ENCODE data around the gene MALRD1. TPM values are rescaled to one million over a fixed set of nuclear protein-coding genes. Genes with fewer than 3 reads are reported as not detected.
"Not testable (repeated sequence)": the region's sequence is repeated elsewhere in the genome, so short reads cannot be mapped to it uniquely, and the experiment has no call there.

MALRD1 gene
- total RNA-seq, 2 experiments from 2014 or later: not detected

- no peak for DNase-seq
- ChIA-PET CTCF (no interaction called here), POLR2A (no interaction called here)
- Mint-ChIP-seq H3K36me3 (ENCODE audit: low read depth) (no peaks in the 10 kb centered on the region), H3K9me3 (no peaks in the 10 kb centered on the region), H3K27ac (no peak overlapping the region), H3K4me3 (no peak overlapping the region), H3K27me3 (no peaks in the 10 kb centered on the region), H3K4me1 (no peaks in the 10 kb centered on the region)
These were observed 681.7 kb downstream of the MALRD1 start for GRCh38 chr10:19730167-19730906.

- no peaks in the 10 kb centered on the region for H3K27me3 Mint-ChIP-seq
- H3K36me3 Mint-ChIP-seq (ENCODE audit: low read depth): no peaks in the 10 kb centered on the region
- CTCF ChIA-PET: no interaction called here
These were observed 682.3 kb downstream of the MALRD1 start for GRCh38 chr10:19730907-19731217.

GRCh38 chr10:19731560-19731959 lies 683.0 kb downstream of the MALRD1 start:
- DNase-seq: no peak
- POLR2A ChIA-PET: interaction anchor here (0.6 kb wide), 1 partner anchor 9 kb away, joined by 3 read pairs; no protein-coding TSS in a partner anchor
- H3K36me3 Mint-ChIP-seq (ENCODE audit: low read depth): no peaks in the 10 kb centered on the region
- H3K27me3 Mint-ChIP-seq: no peaks in the 10 kb centered on the region
- no peaks in the 10 kb centered on the region for H3K4me1 Mint-ChIP-seq
- CTCF ChIA-PET: no interaction called here
- no peak overlapping the region for H3K27ac Mint-ChIP-seq
- H3K4me3 Mint-ChIP-seq: no peak overlapping the region
- no peaks in the 10 kb centered on the region for H3K9me3 Mint-ChIP-seq

More at GRCh38 chr10:19730907-19731217, 682.3 kb downstream of the MALRD1 start:
- Mint-ChIP-seq H3K4me1 (no peaks in the 10 kb centered on the region), H3K4me3 (no peak overlapping the region), H3K27ac (no peak overlapping the region), H3K9me3 (no peaks in the 10 kb centered on the region)
- no peak for DNase-seq
- POLR2A ChIA-PET: no interaction called here

GRCh38 chr10:19738440-19738839 lies 689.8 kb downstream of the MALRD1 start:
- no peaks in the 10 kb centered on the region for H3K27me3 Mint-ChIP-seq
- no peak overlapping the region for H3K27ac Mint-ChIP-seq
- H3K36me3 Mint-ChIP-seq (ENCODE audit: low read depth): no peaks in the 10 kb centered on the region
- H3K4me1 Mint-ChIP-seq: no peaks in the 10 kb centered on the region
- no peaks in the 10 kb centered on the region for H3K9me3 Mint-ChIP-seq
- H3K4me3 Mint-ChIP-seq: no peak overlapping the region
- CTCF ChIA-PET: no interaction called here
- POLR2A ChIA-PET: no interaction called here
- DNase-seq: no peak

GRCh38 chr10:19739232-19739631 lies 690.6 kb downstream of the MALRD1 start:
- DNase-seq; H3K36me3 Mint-ChIP-seq (ENCODE audit: low read depth); H3K27ac Mint-ChIP-seq; CTCF ChIA-PET; H3K9me3 Mint-ChIP-seq; H3K4me3 Mint-ChIP-seq; H3K4me1 Mint-ChIP-seq; H3K27me3 Mint-ChIP-seq; POLR2A ChIA-PET: not testable (repeated sequence)

GRCh38 chr10:19742144-19742543 lies 693.5 kb downstream of the MALRD1 start:
- H3K27ac Mint-ChIP-seq; CTCF ChIA-PET; POLR2A ChIA-PET; H3K9me3 Mint-ChIP-seq; H3K4me1 Mint-ChIP-seq; H3K36me3 Mint-ChIP-seq (ENCODE audit: low read depth); H3K4me3 Mint-ChIP-seq; DNase-seq; H3K27me3 Mint-ChIP-seq: not testable (repeated sequence)

GRCh38 chr10:19745672-19746071 lies 697.1 kb downstream of the MALRD1 start:
- CTCF ChIA-PET: no interaction called here
- no peak overlapping the region for H3K4me3 Mint-ChIP-seq
- no peaks in the 10 kb centered on the region for H3K36me3 Mint-ChIP-seq (ENCODE audit: low read depth)
- no peaks in the 10 kb centered on the region for H3K27me3 Mint-ChIP-seq
- no peak for DNase-seq
- H3K9me3 Mint-ChIP-seq: no peaks in the 10 kb centered on the region
- no peaks in the 10 kb centered on the region for H3K4me1 Mint-ChIP-seq
- POLR2A ChIA-PET: no interaction called here
- H3K27ac Mint-ChIP-seq: no peak overlapping the region

GRCh38 chr10:19749185-19749729 lies 700.7 kb downstream of the MALRD1 start:
- CTCF ChIA-PET: no interaction called here
- POLR2A ChIA-PET: no interaction called here
- no peak overlapping the region for H3K4me3 Mint-ChIP-seq
- H3K4me1 Mint-ChIP-seq: no peaks in the 10 kb centered on the region
- DNase-seq: no peak
- no peaks in the 10 kb centered on the region for H3K9me3 Mint-ChIP-seq
- no peaks in the 10 kb centered on the region for H3K36me3 Mint-ChIP-seq (ENCODE audit: low read depth)
- no peak overlapping the region for H3K27ac Mint-ChIP-seq
- no peaks in the 10 kb centered on the region for H3K27me3 Mint-ChIP-seq

GRCh38 chr10:19750972-19751371 lies 702.4 kb downstream of the MALRD1 start:
- no peaks in the 10 kb centered on the region for H3K36me3 Mint-ChIP-seq (ENCODE audit: low read depth)
- no peaks in the 10 kb centered on the region for H3K9me3 Mint-ChIP-seq
- no peak overlapping the region for H3K4me3 Mint-ChIP-seq
- H3K27me3 Mint-ChIP-seq: no peaks in the 10 kb centered on the region
- no peaks in the 10 kb centered on the region for H3K4me1 Mint-ChIP-seq
- ChIA-PET CTCF (no interaction called here), POLR2A (no interaction called here)
- no peak for DNase-seq
- no peak overlapping the region for H3K27ac Mint-ChIP-seq

- no peak overlapping the region for H3K27ac Mint-ChIP-seq
- no peaks in the 10 kb centered on the region for H3K27me3 Mint-ChIP-seq
- no peaks in the 10 kb centered on the region for H3K36me3 Mint-ChIP-seq (ENCODE audit: low read depth)
- H3K4me3 Mint-ChIP-seq: no peak overlapping the region
- POLR2A ChIA-PET: no interaction called here
- H3K9me3 Mint-ChIP-seq: no peaks in the 10 kb centered on the region
- no peak for DNase-seq
- CTCF ChIA-PET: no interaction called here
- H3K4me1 Mint-ChIP-seq: no peaks in the 10 kb centered on the region
These were observed 708.3 kb downstream of the MALRD1 start for GRCh38 chr10:19756919-19757318.

- H3K27me3 Mint-ChIP-seq: no peaks in the 10 kb centered on the region
- no peaks in the 10 kb centered on the region for H3K4me1 Mint-ChIP-seq
- H3K4me3 Mint-ChIP-seq: no peak overlapping the region
- H3K27ac Mint-ChIP-seq: no peak overlapping the region
- no peaks in the 10 kb centered on the region for H3K9me3 Mint-ChIP-seq
- ChIA-PET POLR2A (no interaction called here), CTCF (no interaction called here)
- no peak for DNase-seq
- no peaks in the 10 kb centered on the region for H3K36me3 Mint-ChIP-seq (ENCODE audit: low read depth)
These were observed 713.4 kb downstream of the MALRD1 start for GRCh38 chr10:19762026-19762425.

GRCh38 chr10:19764111-19764510 lies 715.5 kb downstream of the MALRD1 start:
- Mint-ChIP-seq H3K4me3 (no peak overlapping the region), H3K27me3 (no peaks in the 10 kb centered on the region), H3K4me1 (no peaks in the 10 kb centered on the region), H3K9me3 (no peaks in the 10 kb centered on the region), H3K36me3 (ENCODE audit: low read depth) (no peaks in the 10 kb centered on the region), H3K27ac (no peak overlapping the region)
- CTCF ChIA-PET: no interaction called here
- POLR2A ChIA-PET: no interaction called here
- no peak for DNase-seq

GRCh38 chr10:19767876-19768275 lies 719.3 kb downstream of the MALRD1 start:
- Mint-ChIP-seq H3K36me3 (ENCODE audit: low read depth) (no peaks in the 10 kb centered on the region), H3K27me3 (no peaks in the 10 kb centered on the region), H3K9me3 (no peaks in the 10 kb centered on the region), H3K4me3 (no peak overlapping the region), H3K27ac (no peak overlapping the region), H3K4me1 (no peaks in the 10 kb centered on the region)
- CTCF ChIA-PET: no interaction called here
- no peak for DNase-seq
- POLR2A ChIA-PET: no interaction called here

- H3K27me3 Mint-ChIP-seq; CTCF ChIA-PET; H3K4me1 Mint-ChIP-seq; H3K9me3 Mint-ChIP-seq; H3K4me3 Mint-ChIP-seq; H3K36me3 Mint-ChIP-seq (ENCODE audit: low read depth); DNase-seq; H3K27ac Mint-ChIP-seq; POLR2A ChIA-PET: not testable (repeated sequence)
These were observed 721.2 kb downstream of the MALRD1 start for GRCh38 chr10:19769826-19770225.
